T-cell (primary cell): ENCODE results near the gene LEAP2. TPM values are rescaled to one million over a fixed set of nuclear protein-coding genes. Genes with fewer than 3 reads are reported as not detected.

ENCODE experiments used
- ATAC-seq, 4 experiments: fragments of 200-7000 bp in 3 of 4; fragments of 150-1000 bp in 1 of 4; cut with Tn5 transposase; replicated peaks in 1 of 4; 1 replicate in 3 of 4; 2 replicates in 1 of 4; pipeline ENCODE4 v1.10.0; 2021; ENCODE audit warnings: moderate library complexity in 3 of 4, mild to moderate bottlenecking in 2 of 4, moderate number of reproducible peaks in 1 of 4
- CTCF ChIA-PET, 2 donors: fragments of 300-600 bp; sonication (Branson Sonifier 250); formaldehyde crosslinking; loops; one replicate each; lab custom pipeline; 2022; ENCODE audit warnings: antibody characterized with exemption in 2 of 2; lab: Charles Lee
- POLR2A ChIA-PET, 2 donors: fragments of 300-600 bp; sonication (Branson Sonifier 250); formaldehyde crosslinking; loops; one replicate each; lab custom pipeline; 2022; ENCODE audit warnings: antibody characterized with exemption in 2 of 2; lab: Charles Lee
- DNase-seq, 35 experiments: peaks; one replicate each; pipeline versions ENCODE4 v3.0.0 to v3.0.0-alpha.2; 2013 to 2023
- H3K27ac ChIP-seq: one replicate; pipeline ENCODE4 v1.5.1; 2013; ENCODE audit warnings: low read length
- H3K27me3 ChIP-seq, 2 experiments: replicated peaks in 1 of 2; 1 replicate in 1 of 2; 2 replicates in 1 of 2; pipeline versions ENCODE4 v1.6.1 to v1.7.0; 2013; ENCODE audit warnings: low read length in 1 of 2, mixed read lengths in 1 of 2; ENCODE audit not compliant: control insufficient read depth in 2 of 2, insufficient read depth in 2 of 2; ENCODE audit errors: extremely low read depth in 1 of 2
- H3K36me3 ChIP-seq, 2 donors: 1 replicate in 1 of 2; 2 replicates in 1 of 2; pipeline versions ENCODE4 v1.6.1 to v1.7.0; 2013; ENCODE audit warnings: low read length in 1 of 2; ENCODE audit not compliant: control insufficient read depth in 2 of 2, insufficient read depth in 1 of 2; ENCODE audit errors: extremely low read depth in 1 of 2
- H3K4me1 ChIP-seq, 2 experiments: 1 replicate in 1 of 2; 2 replicates in 1 of 2; pipeline versions ENCODE4 v1.6.1 to v1.7.0; 2013; ENCODE audit warnings: low read length in 2 of 2, mixed read lengths in 1 of 2; ENCODE audit not compliant: insufficient read depth in 2 of 2, control insufficient read depth in 1 of 2; ENCODE audit errors: extremely low read depth in 1 of 2
- H3K4me3 ChIP-seq, 2 donors: 1 replicate in 1 of 2; 2 replicates in 1 of 2; pipeline versions ENCODE4 v1.5.1 to v1.7.0; 2013; ENCODE audit warnings: mild to moderate bottlenecking in 2 of 2, low read length in 1 of 2, moderate library complexity in 1 of 2; ENCODE audit not compliant: control insufficient read depth in 1 of 2; ENCODE audit errors: extremely low read depth in 1 of 2
- H3K9me3 ChIP-seq: 2 replicates; pipeline ENCODE4 v1.7.0; 2013
- H3K27ac Mint-ChIP-seq, 2 donors: one replicate each; pipeline ENCODE4 v1.8.0; 2020 to 2021; ENCODE audit warnings: mild to moderate bottlenecking in 2 of 2, mixed read lengths in 2 of 2
- H3K27me3 Mint-ChIP-seq, 2 donors: one replicate each; pipeline ENCODE4 v1.8.0; 2021 to 2022; ENCODE audit warnings: mixed read lengths in 2 of 2
- H3K36me3 Mint-ChIP-seq: one replicate; pipeline ENCODE4 v1.8.0; 2021; ENCODE audit warnings: mixed read lengths
- H3K4me1 Mint-ChIP-seq, 3 donors: one replicate each; pipeline ENCODE4 v1.8.0; 2020 to 2022; ENCODE audit warnings: mixed read lengths in 3 of 3, mild to moderate bottlenecking in 1 of 3
- H3K4me3 Mint-ChIP-seq, 3 donors: one replicate each; pipeline ENCODE4 v1.8.0; 2020 to 2022; ENCODE audit warnings: mild to moderate bottlenecking in 3 of 3, mixed read lengths in 3 of 3, moderate library complexity in 3 of 3
- H3K9me3 Mint-ChIP-seq, 3 donors: one replicate each; pipeline ENCODE4 v1.8.0; 2020 to 2022; ENCODE audit warnings: mixed read lengths in 3 of 3
- WGBS: methylation state at CpG from one replicate; pipeline ENCODE4 v1.1.5; 2013; ENCODE audit warnings: missing lambda C conversion rate; ENCODE audit not compliant: insufficient coverage; 5-methylcytosine and 5-hydroxymethylcytosine counted together
- total RNA-seq, 35 experiments: library from RNA in 6 of 35; stranded (reverse) in 6 of 35; fragments of 120-200 nt in 1 of 35; gene quantifications; one replicate each; pipeline versions ENCODE4 v1.2.1 to v1.2.4 and lab custom pipeline; 2013 to 2026

Gene LEAP2
- total RNA-seq, 5 donors from 2014 or later (not counting 1 experiment from before 2014, with no cell fraction given) = 1.3 to 6.2 (median 3.7) TPM

GRCh38 chr5:132840313-132840712 lies 33.2 kb upstream of the LEAP2 start:
- no peaks in the 10 kb centered on the region for H3K4me1 Mint-ChIP-seq
- CTCF ChIA-PET = no interaction called here
- Histone ChIP-seq H3K4me1 (no peaks in the 10 kb centered on the region), H3K27ac (no peak overlapping the region), H3K27me3 (peaks cover 0 to 4% of the 10 kb centered on the region in 2 experiments), H3K9me3 (no peaks in the 10 kb centered on the region), H3K4me3 (no peak overlapping the region), H3K36me3 (no peaks in the 10 kb centered on the region)
- H3K27me3 Mint-ChIP-seq = no peaks in the 10 kb centered on the region
- no peaks in the 10 kb centered on the region for H3K9me3 Mint-ChIP-seq
- H3K27ac Mint-ChIP-seq = no peak overlapping the region
- DNase-seq (no peak), ATAC-seq (no peak)
- POLR2A ChIA-PET = no interaction called here
- WGBS = 88% methylated on average over 1 of the region's 3 CpGs
- no peaks in the 10 kb centered on the region for H3K36me3 Mint-ChIP-seq
- no peak overlapping the region for H3K4me3 Mint-ChIP-seq

GRCh38 chr5:132840896-132841295 lies 32.6 kb upstream of the LEAP2 start:
- no peak for ATAC-seq
- H3K36me3 ChIP-seq = no peaks in the 10 kb centered on the region
- POLR2A ChIA-PET = interaction anchor here (0.5 to 0.7 kb wide), 2 partner anchors 387 to 520 kb away, joined by 3 to 5 read pairs; no protein-coding TSS in a partner anchor

DNA sequence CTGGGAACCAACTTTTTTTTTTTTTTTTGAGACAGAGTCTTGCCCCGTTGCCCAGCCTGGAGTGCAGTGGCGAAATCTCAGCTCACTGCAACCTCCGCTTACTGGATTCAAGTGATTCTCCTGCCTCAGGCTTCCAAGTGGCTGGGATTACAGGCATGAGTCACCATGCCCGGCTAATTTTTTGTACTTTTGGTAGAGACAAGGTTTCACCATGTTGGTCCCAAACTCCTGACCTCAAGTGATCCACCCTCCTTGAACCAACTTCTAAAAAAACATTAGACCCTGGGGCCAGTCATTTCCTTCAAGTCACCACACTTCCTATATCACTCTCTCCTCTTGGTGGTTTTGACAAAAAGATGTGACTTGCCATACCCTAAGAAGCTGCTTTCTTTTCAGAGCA lies 32.2 kb upstream of the LEAP2 start:
- H3K4me1 ChIP-seq = no peaks in the 10 kb centered on the region
- ChIA-PET POLR2A (interaction anchor here (0.5 to 0.7 kb wide), 2 partner anchors 387 to 521 kb away, joined by 3 to 5 read pairs; no protein-coding TSS in a partner anchor), CTCF (no interaction called here)
- 97% methylated on average over 4 of the region's 4 CpGs for WGBS
- no peak for ATAC-seq
- H3K4me3 ChIP-seq = no peak overlapping the region
- no peaks in the 10 kb centered on the region for H3K9me3 Mint-ChIP-seq
- H3K36me3 Mint-ChIP-seq = no peaks in the 10 kb centered on the region
- no peak overlapping the region for H3K4me3 Mint-ChIP-seq
- no peak overlapping the region for H3K27ac ChIP-seq
- no peaks in the 10 kb centered on the region for H3K27me3 Mint-ChIP-seq
- H3K9me3 ChIP-seq = no peaks in the 10 kb centered on the region
- H3K36me3 ChIP-seq = no peaks in the 10 kb centered on the region
- peaks cover 0 to 3% of the 10 kb centered on the region in 2 experiments for H3K27me3 ChIP-seq
- H3K27ac Mint-ChIP-seq = no peak overlapping the region
- H3K4me1 Mint-ChIP-seq = no peaks in the 10 kb centered on the region
- no peak for DNase-seq

More at GRCh38 chr5:132840896-132841295, 32.6 kb upstream of the LEAP2 start:
- DNase-seq = no peak
- Histone ChIP-seq H3K9me3 (no peaks in the 10 kb centered on the region), H3K27me3 (peaks cover 0 to 4% of the 10 kb centered on the region in 2 experiments), H3K27ac (no peak overlapping the region), H3K4me3 (no peak overlapping the region), H3K4me1 (no peaks in the 10 kb centered on the region)
- CTCF ChIA-PET = no interaction called here
- Mint-ChIP-seq H3K27me3 (no peaks in the 10 kb centered on the region), H3K36me3 (no peaks in the 10 kb centered on the region), H3K4me3 (no peak overlapping the region), H3K4me1 (no peaks in the 10 kb centered on the region), H3K9me3 (no peaks in the 10 kb centered on the region), H3K27ac (no peak overlapping the region)
- WGBS = no CpG with 5 or more reads among the region's 1 CpG

DNA sequence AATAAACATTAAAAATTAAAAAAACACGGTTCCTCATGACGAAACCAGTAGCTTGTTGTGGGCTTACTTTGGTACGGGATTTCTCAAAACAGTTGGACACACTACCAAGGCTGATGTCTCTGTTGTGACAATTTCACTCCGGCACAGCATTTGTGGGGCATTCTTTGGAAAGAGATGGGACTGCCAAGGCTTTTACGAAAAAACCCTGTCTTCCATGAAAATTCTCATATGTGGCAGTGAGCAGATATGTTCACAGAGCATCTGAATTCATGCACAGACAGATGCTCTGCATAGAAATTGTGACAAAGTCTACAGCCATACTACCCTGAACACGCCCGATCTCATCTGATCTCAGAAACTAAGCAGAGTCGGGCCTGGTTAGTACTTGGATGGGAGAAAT lies 25.2 kb upstream of the LEAP2 start:
- Histone ChIP-seq H3K4me3 (no peak overlapping the region), H3K4me1 (no peaks in the 10 kb centered on the region), H3K27ac (no peak overlapping the region), H3K27me3 (no peaks in the 10 kb centered on the region), H3K9me3 (no peaks in the 10 kb centered on the region), H3K36me3 (no peaks in the 10 kb centered on the region)
- Mint-ChIP-seq H3K4me3 (no peak overlapping the region), H3K36me3 (no peaks in the 10 kb centered on the region), H3K9me3 (no peaks in the 10 kb centered on the region), H3K27ac (no peak overlapping the region), H3K27me3 (peaks cover 0 to 1% of the 10 kb centered on the region in 2 donors), H3K4me1 (no peaks in the 10 kb centered on the region)
- ATAC-seq (no peak), DNase-seq (no peak)
- WGBS = 100% methylated on average over 1 of the region's 8 CpGs
- POLR2A ChIA-PET = no interaction called here
- CTCF ChIA-PET = interaction anchor here (1.1 to 1.4 kb wide), 2 partner anchors 11 to 19 kb away, joined by 3 read pairs; no protein-coding TSS in a partner anchor

DNA sequence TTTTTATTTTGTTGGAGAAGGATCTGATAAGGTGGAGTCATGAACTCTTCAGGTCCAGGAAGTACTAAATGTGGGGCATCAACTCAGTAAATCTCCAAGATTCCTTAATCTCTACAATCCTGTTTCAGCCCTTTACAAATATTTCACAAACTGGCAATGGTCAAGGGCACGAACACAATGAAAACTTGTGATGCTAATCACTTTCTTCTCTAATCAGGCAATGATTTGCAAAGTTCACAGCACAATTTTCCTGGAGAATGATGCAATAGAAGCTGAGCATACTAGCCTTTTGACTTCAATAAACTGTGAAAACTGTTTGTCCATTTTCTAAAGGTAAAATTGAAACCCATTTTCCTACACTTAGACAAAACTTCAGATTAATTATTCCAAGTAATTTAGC lies 24.1 kb upstream of the LEAP2 start:
- Histone ChIP-seq H3K4me3 (no peak overlapping the region), H3K27ac (no peak overlapping the region), H3K36me3 (no peaks in the 10 kb centered on the region), H3K4me1 (no peaks in the 10 kb centered on the region), H3K9me3 (no peaks in the 10 kb centered on the region), H3K27me3 (no peaks in the 10 kb centered on the region)
- DNase-seq = no peak
- Mint-ChIP-seq H3K4me3 (no peak overlapping the region), H3K4me1 (peaks cover 0 to 2% (median 0%) of the 10 kb centered on the region in 3 donors), H3K9me3 (no peaks in the 10 kb centered on the region), H3K27me3 (peaks cover 0 to 1% of the 10 kb centered on the region in 2 donors), H3K27ac (no peak overlapping the region), H3K36me3 (no peaks in the 10 kb centered on the region)
- 83% methylated on average over 1 of the region's 1 CpG for WGBS
- ChIA-PET POLR2A (no interaction called here), CTCF (interaction anchor here in 1 of 2 donors (1.4 kb wide), 1 partner anchor 10 kb away, joined by 3 read pairs; no protein-coding TSS in a partner anchor)
- no peak for ATAC-seq

- ChIA-PET CTCF (interaction anchor here in 1 of 2 donors (0.6 kb wide), 1 partner anchor 19 kb away, joined by 6 read pairs; no protein-coding TSS in a partner anchor), POLR2A (no interaction called here)
- Mint-ChIP-seq H3K36me3 (no peaks in the 10 kb centered on the region), H3K27me3 (peaks cover 0 to 1% of the 10 kb centered on the region in 2 donors), H3K4me3 (no peak overlapping the region), H3K4me1 (peaks cover 0 to 2% (median 0%) of the 10 kb centered on the region in 3 donors), H3K27ac (no peak overlapping the region), H3K9me3 (no peaks in the 10 kb centered on the region)
- Histone ChIP-seq H3K36me3 (no peaks in the 10 kb centered on the region), H3K9me3 (no peaks in the 10 kb centered on the region), H3K27ac (no peak overlapping the region), H3K4me1 (no peaks in the 10 kb centered on the region), H3K4me3 (no peak overlapping the region), H3K27me3 (no peaks in the 10 kb centered on the region)
- WGBS = no CpG with 5 or more reads among the region's 2 CpGs
- ATAC-seq = no peak
- no peak for DNase-seq
Observed at GRCh38 chr5:132850066-132850465, 23.4 kb upstream of the LEAP2 start.
